H9 (cell line): ENCODE measurements around the gene ACBD6. TPM values are rescaled to one million over a fixed set of nuclear protein-coding genes. Genes with fewer than 3 reads are reported as not detected.
A peak's percentile ranks its signal among the peaks of the same experiment; 100 is the strongest.

Source experiments
- DNase-seq: peaks from one replicate; pipeline ENCODE4 v3.0.0-alpha.2; 2017
- H2AFZ ChIP-seq: one replicate; pipeline ENCODE4 v1.6.1; 2013; ENCODE audit warnings: mild to moderate bottlenecking, low read length, control low read depth, moderate library complexity
- H2AK5ac ChIP-seq: 2 replicates; pipeline ENCODE4 v1.6.1; 2013; ENCODE audit warnings: low read length, control low read depth, mixed read lengths; ENCODE audit not compliant: insufficient read length
- H2BK120ac ChIP-seq: one replicate; pipeline ENCODE4 v1.6.1; 2013; ENCODE audit warnings: low read depth, mild to moderate bottlenecking, low read length, control low read depth, inconsistent platforms; ENCODE audit not compliant: poor library complexity, severe bottlenecking
- H2BK12ac ChIP-seq: 2 replicates; pipeline ENCODE4 v1.6.1; 2013; ENCODE audit warnings: low read length, control low read depth, mixed read lengths, low read depth; ENCODE audit not compliant: insufficient read length
- H2BK15ac ChIP-seq: 2 replicates; pipeline ENCODE4 v1.6.1; 2013; ENCODE audit warnings: low read depth, low read length, control low read depth
- H2BK20ac ChIP-seq: one replicate; pipeline ENCODE4 v1.6.1; 2013; ENCODE audit warnings: low read depth, mild to moderate bottlenecking, low read length, control low read depth, inconsistent platforms; ENCODE audit not compliant: poor library complexity, severe bottlenecking
- H2BK5ac ChIP-seq: 2 replicates; pipeline ENCODE4 v1.6.1; 2013; ENCODE audit warnings: low read length, control low read depth, mixed read lengths; ENCODE audit not compliant: insufficient read length
- H3K14ac ChIP-seq: 2 replicates; pipeline ENCODE4 v1.6.1; 2013; ENCODE audit warnings: low read length, control low read depth; ENCODE audit not compliant: insufficient read depth
- H3K18ac ChIP-seq: 2 replicates; pipeline ENCODE4 v1.6.1; 2013; ENCODE audit warnings: low read depth, mild to moderate bottlenecking, mixed read lengths, low read length, control low read depth; ENCODE audit not compliant: insufficient read length
- H3K23ac ChIP-seq: 2 replicates; pipeline ENCODE4 v1.6.1; 2013; ENCODE audit warnings: low read length, control low read depth, mixed read lengths, low read depth; ENCODE audit not compliant: insufficient read length
- H3K23me2 ChIP-seq: 2 replicates; pipeline ENCODE4 v1.6.1; 2013; ENCODE audit warnings: low read depth, mild to moderate bottlenecking, mixed read lengths, low read length, control low read depth; ENCODE audit not compliant: insufficient read length, poor library complexity, severe bottlenecking
- H3K27ac ChIP-seq: 2 replicates; pipeline ENCODE4 v1.5.1; 2013; ENCODE audit warnings: low read length, control low read depth, mixed read lengths, low read depth; ENCODE audit not compliant: insufficient read length
- H3K27me3 ChIP-seq: 2 replicates; pipeline ENCODE4 v1.6.1; 2013; ENCODE audit warnings: low read length, control low read depth, inconsistent platforms; ENCODE audit not compliant: insufficient read depth
- H3K4ac ChIP-seq: 2 replicates; pipeline ENCODE4 v1.6.1; 2013; ENCODE audit warnings: low read depth, mild to moderate bottlenecking, control low read depth, inconsistent platforms, low read length, moderate library complexity
- H3K4me1 ChIP-seq: 2 replicates; pipeline ENCODE4 v1.6.1; 2013; ENCODE audit warnings: low read length, control low read depth, inconsistent platforms; ENCODE audit not compliant: insufficient read depth
- H3K4me2 ChIP-seq: 2 replicates; pipeline ENCODE4 v1.6.1; 2013; ENCODE audit warnings: low read length, control low read depth, mixed read lengths; ENCODE audit not compliant: insufficient read length, insufficient read depth
- H3K56ac ChIP-seq: 2 replicates; pipeline ENCODE4 v1.6.1; 2013; ENCODE audit warnings: low read depth, mild to moderate bottlenecking, mixed read lengths, low read length, control low read depth; ENCODE audit not compliant: insufficient read length
- H3K79me1 ChIP-seq: 2 replicates; pipeline ENCODE4 v1.6.1; 2013; ENCODE audit warnings: low read depth, mild to moderate bottlenecking, moderate library complexity, low read length, control low read depth, inconsistent platforms; ENCODE audit not compliant: insufficient read depth, poor library complexity, severe bottlenecking
- H3K79me2 ChIP-seq: 2 replicates; pipeline ENCODE4 v1.6.1; 2013; ENCODE audit warnings: low read length, control low read depth, inconsistent platforms; ENCODE audit not compliant: insufficient read depth
- H3K9ac ChIP-seq: 2 replicates; pipeline ENCODE4 v1.6.1; 2013; ENCODE audit warnings: low read length, control low read depth, mixed read lengths; ENCODE audit not compliant: insufficient read length; ENCODE audit errors: extremely low read depth
- H3K9me3 ChIP-seq: one replicate; pipeline ENCODE4 v1.6.1; 2013; ENCODE audit warnings: low read depth, low read length, inconsistent platforms; ENCODE audit not compliant: control insufficient read depth
- H3T11ph ChIP-seq: one replicate; pipeline ENCODE4 v1.6.1; 2013; ENCODE audit warnings: mild to moderate bottlenecking, low read length, control low read depth, inconsistent platforms
- H4K20me1 ChIP-seq: one replicate; pipeline ENCODE4 v1.6.1; 2013; ENCODE audit not compliant: control insufficient read depth, insufficient read length, insufficient read depth
- H4K5ac ChIP-seq: 2 replicates; pipeline ENCODE4 v1.6.1; 2013; ENCODE audit warnings: low read depth, mild to moderate bottlenecking, mixed read lengths, low read length, control low read depth; ENCODE audit not compliant: insufficient read length
- H4K8ac ChIP-seq: replicated peaks from 2 replicates; pipeline ENCODE4 v1.6.1; 2013; ENCODE audit warnings: low read length, control low read depth, mixed read lengths, low read depth; ENCODE audit not compliant: insufficient read length
- H4K91ac ChIP-seq: 2 replicates; pipeline ENCODE4 v1.6.1; 2013; ENCODE audit warnings: low read depth, mild to moderate bottlenecking, moderate library complexity, mixed read lengths, low read length, control low read depth; ENCODE audit not compliant: insufficient read length
- H3K27ac Mint-ChIP-seq, 3 experiments: 2 replicates in 2 of 3; 3 replicates in 1 of 3; pipeline ENCODE4 v1.8.0; 2020 to 2021; ENCODE audit warnings: mixed read lengths in 3 of 3, mild to moderate bottlenecking in 1 of 3, moderate library complexity in 1 of 3
- H3K27me3 Mint-ChIP-seq: 2 replicates; pipeline ENCODE4 v1.8.0; 2021; ENCODE audit warnings: low read depth, mild to moderate bottlenecking, moderate library complexity, mixed read lengths
- H3K36me3 Mint-ChIP-seq, 3 experiments: 2 replicates in 2 of 3; 3 replicates in 1 of 3; pipeline ENCODE4 v1.8.0; 2020 to 2021; ENCODE audit warnings: low read depth in 3 of 3, mixed read lengths in 3 of 3; ENCODE audit not compliant: insufficient read depth in 1 of 3
- H3K4me1 Mint-ChIP-seq, 2 experiments: 2 replicates each; pipeline ENCODE4 v1.8.0; 2020; ENCODE audit warnings: mixed read lengths in 2 of 2
- H3K4me3 Mint-ChIP-seq, 2 experiments: 2 replicates in 1 of 2; 3 replicates in 1 of 2; pipeline ENCODE4 v1.8.0; 2020 to 2021; ENCODE audit warnings: mild to moderate bottlenecking in 2 of 2, mixed read lengths in 2 of 2, moderate library complexity in 1 of 2
- H3K9me3 Mint-ChIP-seq, 2 experiments: 2 replicates in 1 of 2; 3 replicates in 1 of 2; pipeline ENCODE4 v1.8.0; 2020; ENCODE audit warnings: mild to moderate bottlenecking in 2 of 2, mixed read lengths in 2 of 2, moderate library complexity in 1 of 2
- WGBS: extraction: QIAGEN DNeasy Blood & Tissue Kit; methylation state at CpG from one replicate; pipeline ENCODE4 v1.1.7; 2013; ENCODE audit warnings: missing lambda C conversion rate, low lambda C conversion rate, mixed read lengths; ENCODE audit not compliant: insufficient read length; ENCODE audit errors: extremely low coverage; 5-methylcytosine and 5-hydroxymethylcytosine counted together
- total RNA-seq: library from RNA; stranded (reverse); gene quantifications from 2 replicates; pipeline ENCODE4 v1.2.1, GENCODE V29; 2021
- TF ChIP-seq, protein P1 (sequence below): fragments of 200-600 bp; sonication (generic); conservative IDR thresholded peaks from 3 replicates; pipeline ENCODE4 v1.8.0; 2021; ENCODE audit warnings: antibody characterized with exemption, mild to moderate bottlenecking

Gene ACBD6
- total RNA-seq, 1 experiment from 2014 or later = 51.4 TPM

DNA sequence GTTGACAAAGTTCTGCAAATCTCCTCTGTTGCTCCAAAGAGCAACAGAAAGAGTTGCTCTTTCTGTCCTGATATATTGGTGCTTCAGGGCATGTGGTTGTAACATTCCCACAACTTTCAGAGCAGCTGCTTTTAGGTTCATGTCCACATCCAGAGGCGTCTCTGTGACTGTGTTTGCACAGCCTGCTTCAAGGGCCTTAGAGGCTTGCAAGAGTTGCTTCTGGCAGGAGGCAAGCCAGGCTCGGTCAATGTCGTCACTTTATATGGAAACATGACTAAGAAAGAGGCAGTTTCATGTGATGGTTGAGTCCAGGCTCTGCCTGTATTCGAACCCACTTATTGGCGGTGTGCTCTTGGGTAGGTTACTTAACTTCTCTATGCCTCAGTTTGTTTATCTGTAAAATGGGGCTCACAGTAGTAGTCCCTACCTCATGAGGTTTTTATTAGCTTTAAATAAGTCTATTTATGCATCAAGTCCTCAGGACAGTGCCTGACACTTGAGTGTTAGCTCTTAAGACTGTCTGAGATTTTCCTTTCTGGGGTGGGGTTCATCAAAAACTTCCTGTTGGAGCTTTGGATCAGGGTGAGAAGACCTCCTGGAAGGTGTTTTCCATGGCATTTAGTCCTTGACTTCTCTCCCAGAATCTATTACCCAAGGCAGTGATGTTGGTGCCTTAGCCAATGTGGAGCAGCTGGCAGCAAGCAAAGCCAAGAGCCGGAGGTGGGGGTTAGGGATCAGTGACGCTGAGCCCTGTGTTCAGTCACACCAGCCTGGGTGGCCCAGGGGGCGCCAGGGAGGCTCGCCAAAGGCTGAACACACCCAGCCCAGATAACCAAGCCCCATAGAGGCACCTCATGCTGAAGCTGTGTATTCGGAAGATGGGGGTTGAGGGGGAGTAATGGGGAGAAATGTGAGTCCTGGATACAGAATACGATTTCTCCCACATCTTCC is 253.4 kb downstream of the ACBD6 start:
- no peaks in the 10 kb centered on the region for H3K36me3 Mint-ChIP-seq
- Histone ChIP-seq H3K4ac (no peak overlapping the region), H3K27me3 (no peaks in the 10 kb centered on the region), H2AK5ac (no peak overlapping the region), H3K79me2 (no peaks in the 10 kb centered on the region), H3K27ac (no peak overlapping the region), H3K14ac (no peak overlapping the region), H4K20me1 (no peaks in the 10 kb centered on the region), H3K4me2 (no peak overlapping the region), H3K9me3 (no peaks in the 10 kb centered on the region), H3K56ac (no peak overlapping the region), H3K9ac (no peak overlapping the region), H3T11ph (no peak overlapping the region), H3K18ac (no peak overlapping the region), H3K79me1 (no peaks in the 10 kb centered on the region), H2BK120ac (no peak overlapping the region), H2AFZ (no peak overlapping the region), H4K8ac (no peak overlapping the region), H3K23me2 (no peaks in the 10 kb centered on the region), H2BK20ac (no peak overlapping the region), H4K91ac (no peak overlapping the region), H2BK5ac (no peak overlapping the region), H2BK15ac (no peak overlapping the region), H3K4me1 (peaks cover 5% of the 10 kb centered on the region; the same call in 1 of the 2 replicates), H3K23ac (no peak overlapping the region), H2BK12ac (no peak overlapping the region), H4K5ac (no peak overlapping the region)
- WGBS = no CpG with 5 or more reads among the region's 11 CpGs
- H3K27me3 Mint-ChIP-seq = peaks cover 3% of the 10 kb centered on the region; the same call in 1 of the 2 replicates
- no peak overlapping the region for H3K4me3 Mint-ChIP-seq
- peaks cover 40 to 52% of the 10 kb centered on the region in 2 experiments for H3K4me1 Mint-ChIP-seq
- peak; percentile 80 for DNase-seq
- H3K27ac Mint-ChIP-seq = peak overlapping the region in 1 of 3 experiments; percentile 96; a peak in 1 of 7 replicates
- TF ChIP-seq, protein P1, sequence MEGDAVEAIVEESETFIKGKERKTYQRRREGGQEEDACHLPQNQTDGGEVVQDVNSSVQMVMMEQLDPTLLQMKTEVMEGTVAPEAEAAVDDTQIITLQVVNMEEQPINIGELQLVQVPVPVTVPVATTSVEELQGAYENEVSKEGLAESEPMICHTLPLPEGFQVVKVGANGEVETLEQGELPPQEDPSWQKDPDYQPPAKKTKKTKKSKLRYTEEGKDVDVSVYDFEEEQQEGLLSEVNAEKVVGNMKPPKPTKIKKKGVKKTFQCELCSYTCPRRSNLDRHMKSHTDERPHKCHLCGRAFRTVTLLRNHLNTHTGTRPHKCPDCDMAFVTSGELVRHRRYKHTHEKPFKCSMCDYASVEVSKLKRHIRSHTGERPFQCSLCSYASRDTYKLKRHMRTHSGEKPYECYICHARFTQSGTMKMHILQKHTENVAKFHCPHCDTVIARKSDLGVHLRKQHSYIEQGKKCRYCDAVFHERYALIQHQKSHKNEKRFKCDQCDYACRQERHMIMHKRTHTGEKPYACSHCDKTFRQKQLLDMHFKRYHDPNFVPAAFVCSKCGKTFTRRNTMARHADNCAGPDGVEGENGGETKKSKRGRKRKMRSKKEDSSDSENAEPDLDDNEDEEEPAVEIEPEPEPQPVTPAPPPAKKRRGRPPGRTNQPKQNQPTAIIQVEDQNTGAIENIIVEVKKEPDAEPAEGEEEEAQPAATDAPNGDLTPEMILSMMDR = peak; percentile 68
- H3K9me3 Mint-ChIP-seq = no peaks in the 10 kb centered on the region
